Smooth muscle cell (in vitro differentiated cells): ENCODE data around the gene STXBP5. TPM values are rescaled to one million over a fixed set of nuclear protein-coding genes. Genes with fewer than 3 reads are reported as not detected.

ENCODE experiments used
- DNase-seq: peaks from one replicate; lab custom pipeline; 2025; ENCODE audit not compliant: unreplicated experiment; lab: John Stamatoyannopoulos, UW
- H2AFZ ChIP-seq: fragments of 200-600 bp; sonication (generic); 2 replicates; pipeline ENCODE4 v1.6.0; 2016; ENCODE audit warnings: antibody characterized with exemption, low read depth, mild to moderate bottlenecking
- H3F3A ChIP-seq: fragments of 200-600 bp; sonication (generic); 2 replicates; pipeline ENCODE4 v1.6.0; 2017; ENCODE audit warnings: antibody characterized with exemption, low read depth
- H3K27ac ChIP-seq: fragments of 200-600 bp; sonication (generic); 2 replicates; pipeline ENCODE4 v1.5.1; 2016; ENCODE audit warnings: low read depth, mild to moderate bottlenecking
- H3K27me3 ChIP-seq: fragments of 200-600 bp; sonication (generic); 2 replicates; pipeline ENCODE4 v1.6.1; 2016; ENCODE audit warnings: low read depth, mild to moderate bottlenecking
- H3K36me3 ChIP-seq: fragments of 200-600 bp; sonication (generic); 2 replicates; pipeline ENCODE4 v1.5.1; 2016; ENCODE audit warnings: low read depth
- H3K4me1 ChIP-seq: fragments of 200-600 bp; sonication (generic); 2 replicates; pipeline ENCODE4 v1.5.1; 2016; ENCODE audit warnings: low read depth
- H3K4me2 ChIP-seq: fragments of 200-600 bp; sonication (generic); 2 replicates; pipeline ENCODE4 v1.6.0; 2016; ENCODE audit warnings: mild to moderate bottlenecking
- H3K4me3 ChIP-seq: fragments of 200-600 bp; sonication (generic); 2 replicates; pipeline ENCODE4 v1.5.1; 2016; ENCODE audit warnings: mild to moderate bottlenecking
- H3K79me2 ChIP-seq: fragments of 200-600 bp; sonication (generic); 2 replicates; pipeline ENCODE4 v1.6.0; 2016; ENCODE audit warnings: low read depth, mild to moderate bottlenecking
- H3K9ac ChIP-seq: fragments of 200-600 bp; sonication (generic); 2 replicates; pipeline ENCODE4 v1.6.0; 2016; ENCODE audit warnings: low read depth
- H3K9me3 ChIP-seq: fragments of 200-600 bp; sonication (generic); replicated peaks from 2 replicates; pipeline ENCODE4 v1.5.1; 2016; ENCODE audit warnings: low read depth
- H4K20me1 ChIP-seq: fragments of 200-600 bp; sonication (generic); 2 replicates; pipeline ENCODE4 v1.6.0; 2016; ENCODE audit warnings: low read depth
- CTCF ChIP-seq: fragments of 200-600 bp; sonication (generic); IDR thresholded peaks from 2 replicates; pipeline ENCODE4 v1.5.1; 2017; ENCODE audit warnings: borderline replicate concordance, mild to moderate bottlenecking, antibody characterized with exemption; ENCODE audit not compliant: insufficient read depth, poor library complexity, severe bottlenecking
- WGBS: methylation state at CpG from one replicate; pipeline ENCODE4 v1.1.7; 2016; ENCODE audit warnings: low lambda C conversion rate; 5-methylcytosine and 5-hydroxymethylcytosine counted together
- polyA plus RNA-seq: library from polyadenylated mRNA; unstranded; fragments of >200 nt; fragmentation: Nextera tagmentation; extraction: Ambion mirVana; gene quantifications from 2 replicates; pipeline ENCODE4 v1.2.1, GENCODE V29; 2016
- total RNA-seq: library from RNA; depleted of rRNA; stranded (reverse); fragments of >200 nt; gene quantifications from 2 replicates; pipeline ENCODE4 v1.2.3, GENCODE V29; 2014

STXBP5 gene
- total and polyA plus RNA-seq, 2 experiments from 2014 or later, result 8.8 to 25.2 TPM

- DNase-seq, result no peak
- Histone ChIP-seq H3K4me2 (no peak overlapping the region), H3K36me3 (no peaks in the 10 kb centered on the region), H3K4me3 (no peak overlapping the region), H3K27ac (no peak overlapping the region), H3K4me1 (no peaks in the 10 kb centered on the region), H4K20me1 (peaks cover 11% of the 10 kb centered on the region), H3F3A (no peaks in the 10 kb centered on the region), H3K27me3 (no peaks in the 10 kb centered on the region), H3K79me2 (peaks cover 16% of the 10 kb centered on the region), H2AFZ (no peak overlapping the region), H3K9ac (no peak overlapping the region), H3K9me3 (no peaks in the 10 kb centered on the region)
- no peak for TF ChIP-seq CTCF
- WGBS, result 93% methylated on average over 1 of the region's 1 CpG
Observed at GRCh38 chr6:147200711-147201110, 3.5 kb upstream of the STXBP5 start.

GRCh38 chr6:147201885-147202515 is 2.2 kb upstream of the STXBP5 start:
- peak overlapping the region; percentile 92 for H3K4me2 ChIP-seq
- 10% methylated on average over 16 of the region's 16 CpGs for WGBS
- H3K4me3 ChIP-seq, result peak overlapping the region; percentile 83
- H4K20me1 ChIP-seq, result peaks cover 17% of the 10 kb centered on the region
- peak overlapping the region; percentile 83 for H2AFZ ChIP-seq
- no peaks in the 10 kb centered on the region for H3K27me3 ChIP-seq
- DNase-seq, result no peak
- no peaks in the 10 kb centered on the region for H3F3A ChIP-seq
- peaks cover 29% of the 10 kb centered on the region for H3K79me2 ChIP-seq
- no peaks in the 10 kb centered on the region for H3K9me3 ChIP-seq
- H3K36me3 ChIP-seq, result no peaks in the 10 kb centered on the region
- TF ChIP-seq CTCF, result no peak
- H3K9ac ChIP-seq, result no peak overlapping the region
- H3K4me1 ChIP-seq, result peaks cover 12% of the 10 kb centered on the region
- no peak overlapping the region for H3K27ac ChIP-seq

- no peaks in the 10 kb centered on the region for H3K9me3 ChIP-seq
- peak overlapping the region; percentile 25 for H3K9ac ChIP-seq
- no peaks in the 10 kb centered on the region for H3K36me3 ChIP-seq
- DNase-seq, result peak; percentile 39
- peaks cover 36% of the 10 kb centered on the region for H3K79me2 ChIP-seq
- no peaks in the 10 kb centered on the region for H3F3A ChIP-seq
- WGBS, result under 1% methylated on average over 40 of the region's 40 CpGs
- peak overlapping the region; percentile 95 for H2AFZ ChIP-seq
- H3K4me3 ChIP-seq, result peak overlapping the region; percentile 83
- no peak for TF ChIP-seq CTCF
- H3K27ac ChIP-seq, result peak overlapping the region; percentile 47
- H3K4me1 ChIP-seq, result peaks cover 18% of the 10 kb centered on the region
- H3K27me3 ChIP-seq, result no peaks in the 10 kb centered on the region
- peak overlapping the region; percentile 92 for H3K4me2 ChIP-seq
- H4K20me1 ChIP-seq, result peaks cover 17% of the 10 kb centered on the region
Observed at GRCh38 chr6:147202516-147203310, 1.5 kb upstream of the STXBP5 start.
